ENCODE data around the gene TTYH2. TPM values are rescaled to one million over a fixed set of nuclear protein-coding genes. Genes with fewer than 3 reads are reported as not detected.

Gene TTYH2
- total RNA-seq, 1 experiment from 2014 or later, result 15.4 TPM

GRCh38 chr17:74213861-74214391, 555 bp downstream of the TTYH2 start:
- peak; percentile 29 for DNase-seq (ENCODE audit: low spot score)
- intact Hi-C loops (cut with micrococcal nuclease; ENCODE audit: unreplicated experiment), result loop anchor here (5.0 to 10.0 kb wide), 3 partner anchors 83 to 241 kb away; no protein-coding TSS in a partner anchor
- Histone ChIP-seq H3K27ac (ENCODE audit: low read depth, low read length, poor library complexity, severe bottlenecking) (peak overlapping the region; percentile 67), H3K27me3 (replicated peaks; ENCODE audit: insufficient read depth, low read depth, low read length, poor library complexity) (no peaks in the 10 kb centered on the region), H3K4me3 (ENCODE audit: low read depth, low read length, poor library complexity, severe bottlenecking) (peak overlapping the region; percentile 66), H3K36me3 (ENCODE audit: insufficient read depth, low read length, poor library complexity, severe bottlenecking) (peaks cover 21% of the 10 kb centered on the region), H3K9me3 (ENCODE audit: low read depth, low read length, poor library complexity, severe bottlenecking) (no peaks in the 10 kb centered on the region), H3K4me1 (ENCODE audit: insufficient read depth, low read length, poor library complexity, severe bottlenecking) (peaks cover 21% of the 10 kb centered on the region)
- ChIA-PET POLR2A (ENCODE audit: low non-redundant PET) (no interaction called here), CTCF (interaction anchor here (0.9 to 1.2 kb wide), 2 partner anchors 10 to 83 kb away, joined by 4 to 10 read pairs; partner anchors contain the start of gene RPL38)
- TF ChIP-seq EZH2 (IDR thresholded peaks at IDR 0.05; ENCODE audit: borderline replicate concordance, low read depth, low read length, poor library complexity, severe bottlenecking) (no peak), CTCF (conservative IDR thresholded peaks at IDR 0.05; ENCODE audit: low read depth, low read length) (no peak)
- no TSS peak for BruUV-seq (replicated peaks)

DNA sequence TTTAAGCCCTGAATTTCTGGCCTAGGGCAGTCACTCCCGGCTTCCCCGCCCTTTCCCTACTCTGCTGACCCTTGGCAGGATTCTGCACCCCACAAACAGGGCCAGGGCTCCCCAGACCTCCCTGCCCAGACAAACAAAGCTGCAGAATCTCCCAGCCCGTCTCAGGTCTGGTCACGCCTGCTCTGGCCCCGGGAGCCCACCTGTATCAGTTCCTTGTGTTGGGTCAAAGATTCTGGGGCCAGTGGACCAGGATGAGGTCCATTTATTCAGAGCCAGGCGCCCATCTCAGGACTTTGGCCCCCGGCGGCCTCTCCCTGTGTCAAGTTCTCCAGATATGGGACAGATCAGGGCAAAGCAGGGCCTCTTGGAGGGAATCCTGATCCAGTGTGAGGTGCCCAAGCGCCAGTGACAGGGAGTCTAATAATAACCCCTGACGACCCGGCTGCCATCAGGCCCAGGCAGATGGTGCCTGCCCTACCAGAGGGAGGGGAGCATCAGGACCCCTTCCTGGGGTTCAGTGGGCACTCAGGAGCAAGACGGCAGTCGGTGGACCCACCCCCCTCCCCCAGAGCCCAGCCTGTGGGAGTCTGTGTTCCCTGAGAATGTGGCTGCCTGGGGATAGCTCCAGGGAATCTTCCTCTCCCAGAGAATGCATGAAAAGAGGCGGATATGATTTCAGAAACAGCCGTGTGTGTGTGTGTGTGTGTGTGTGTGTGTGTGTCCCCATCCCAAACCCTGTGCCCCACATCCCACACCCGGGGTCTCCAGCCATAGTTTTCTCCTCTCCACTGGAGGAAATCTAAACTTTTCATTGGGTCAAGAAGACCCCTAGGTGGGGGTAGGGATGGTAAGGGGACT, 1.3 kb downstream of the TTYH2 start:
- no peak overlapping the region for H3K27ac ChIP-seq (ENCODE audit: low read depth, low read length, poor library complexity, severe bottlenecking)
- no TSS peak for BruUV-seq (replicated peaks)
- TF ChIP-seq CTCF (conservative IDR thresholded peaks at IDR 0.05; ENCODE audit: low read depth, low read length) (no peak), EZH2 (IDR thresholded peaks at IDR 0.05; ENCODE audit: borderline replicate concordance, low read depth, low read length, poor library complexity, severe bottlenecking) (no peak)
- ChIA-PET POLR2A (ENCODE audit: low non-redundant PET) (no interaction called here), CTCF (interaction anchor here (0.6 to 0.9 kb wide), 2 partner anchors 82 to 144 kb away, joined by 4 to 5 read pairs; no protein-coding TSS in a partner anchor)
- no peaks in the 10 kb centered on the region for H3K27me3 ChIP-seq (replicated peaks; ENCODE audit: insufficient read depth, low read depth, low read length, poor library complexity)
- H3K4me1 ChIP-seq (ENCODE audit: insufficient read depth, low read length, poor library complexity, severe bottlenecking), result peaks cover 21% of the 10 kb centered on the region
- peak; percentile 60 for DNase-seq (ENCODE audit: low spot score)
- H3K9me3 ChIP-seq (ENCODE audit: low read depth, low read length, poor library complexity, severe bottlenecking), result no peaks in the 10 kb centered on the region
- peak overlapping the region; percentile 66 for H3K4me3 ChIP-seq (ENCODE audit: low read depth, low read length, poor library complexity, severe bottlenecking)
- intact Hi-C loops (cut with micrococcal nuclease; ENCODE audit: unreplicated experiment), result loop anchor here (5.0 to 10.0 kb wide), 3 partner anchors 83 to 240 kb away; no protein-coding TSS in a partner anchor
- peaks cover 13% of the 10 kb centered on the region for H3K36me3 ChIP-seq (ENCODE audit: insufficient read depth, low read length, poor library complexity, severe bottlenecking)

GRCh38 chr17:74215342-74215727, 2.0 kb downstream of the TTYH2 start:
- TF ChIP-seq EZH2 (IDR thresholded peaks at IDR 0.05; ENCODE audit: borderline replicate concordance, low read depth, low read length, poor library complexity, severe bottlenecking) (no peak), CTCF (conservative IDR thresholded peaks at IDR 0.05; ENCODE audit: low read depth, low read length) (no peak)
- H3K4me1 ChIP-seq (ENCODE audit: insufficient read depth, low read length, poor library complexity, severe bottlenecking), result peaks cover 19% of the 10 kb centered on the region
- H3K4me3 ChIP-seq (ENCODE audit: low read depth, low read length, poor library complexity, severe bottlenecking), result no peak overlapping the region
- intact Hi-C loops (cut with micrococcal nuclease; ENCODE audit: unreplicated experiment), result loop anchor here (10.0 kb wide), 1 partner anchor 239 kb away; no protein-coding TSS in a partner anchor
- no peaks in the 10 kb centered on the region for H3K9me3 ChIP-seq (ENCODE audit: low read depth, low read length, poor library complexity, severe bottlenecking)
- H3K36me3 ChIP-seq (ENCODE audit: insufficient read depth, low read length, poor library complexity, severe bottlenecking), result peaks cover 7% of the 10 kb centered on the region
- no peaks in the 10 kb centered on the region for H3K27me3 ChIP-seq (replicated peaks; ENCODE audit: insufficient read depth, low read depth, low read length, poor library complexity)
- no peak overlapping the region for H3K27ac ChIP-seq (ENCODE audit: low read depth, low read length, poor library complexity, severe bottlenecking)
- no peak for DNase-seq (ENCODE audit: low spot score)
- ChIA-PET POLR2A (ENCODE audit: low non-redundant PET) (no interaction called here), CTCF (interaction anchor here (0.6 kb wide), 1 partner anchor 144 kb away, joined by 5 read pairs; no protein-coding TSS in a partner anchor)
- BruUV-seq (replicated peaks), result no TSS peak
